WERI-Rb-1 (cell line): ENCODE measurements around the gene CSNK1E.

Source experiments
- DNase-seq: peaks from one replicate; pipeline ENCODE4 v3.0.0-alpha.2; 2020
- H3K27ac ChIP-seq: fragments of 250-450 bp; sonication (Bioruptor Pico); 2 replicates; pipeline ENCODE4 v1.5.1; 2020; ENCODE audit warnings: mild to moderate bottlenecking, moderate library complexity
- H3K27me3 ChIP-seq: fragments of 250-450 bp; sonication (Bioruptor Pico); 2 replicates; pipeline ENCODE4 v1.5.1; 2021; ENCODE audit warnings: mild to moderate bottlenecking, low read depth, moderate library complexity; ENCODE audit not compliant: insufficient read depth, severe bottlenecking
- H3K36me3 ChIP-seq: fragments of 250-450 bp; sonication (Bioruptor Pico); 2 replicates; pipeline ENCODE4 v1.5.1; 2020; ENCODE audit warnings: mild to moderate bottlenecking, moderate library complexity
- H3K4me3 ChIP-seq: 2 replicates; pipeline ENCODE4 v1.5.1; 2011; ENCODE audit warnings: low read depth, mild to moderate bottlenecking, control low read depth, low read length
- H3K9me3 ChIP-seq: fragments of 250-450 bp; sonication (Bioruptor Pico); 2 replicates; pipeline ENCODE4 v1.5.1; 2021; ENCODE audit warnings: mild to moderate bottlenecking, moderate library complexity; ENCODE audit not compliant: severe bottlenecking
- CTCF ChIP-seq: IDR thresholded peaks from 2 replicates; pipeline ENCODE4 v1.5.1; 2011; ENCODE audit warnings: low read depth, mild to moderate bottlenecking, control low read depth, inconsistent platforms, low read length

The CSNK1E gene

GRCh38 chr22:38335077-38335476, 17.8 kb upstream of the CSNK1E start:
- Histone ChIP-seq H3K27ac (no peak overlapping the region), H3K4me3 (no peak overlapping the region), H3K9me3 (no peaks in the 10 kb centered on the region), H3K27me3 (no peaks in the 10 kb centered on the region), H3K36me3 (no peaks in the 10 kb centered on the region)
- no peak for TF ChIP-seq CTCF
- DNase-seq = no peak

GRCh38 chr22:38327805-38328204, 10.6 kb upstream of the CSNK1E start:
- DNase-seq = no peak
- no peak for TF ChIP-seq CTCF
- no peaks in the 10 kb centered on the region for H3K36me3 ChIP-seq
- no peak overlapping the region; the same call in 1 of the 2 replicates for H3K27ac ChIP-seq
- H3K9me3 ChIP-seq = no peaks in the 10 kb centered on the region
- H3K27me3 ChIP-seq = no peaks in the 10 kb centered on the region
- H3K4me3 ChIP-seq = no peak overlapping the region

GRCh38 chr22:38327396-38327795, 10.2 kb upstream of the CSNK1E start:
- Histone ChIP-seq H3K9me3 (no peaks in the 10 kb centered on the region), H3K27ac (no peak overlapping the region; the same call in 1 of the 2 replicates), H3K27me3 (no peaks in the 10 kb centered on the region), H3K36me3 (no peaks in the 10 kb centered on the region), H3K4me3 (no peak overlapping the region)
- TF ChIP-seq CTCF = no peak
- no peak for DNase-seq

GRCh38 chr22:38325587-38325986, 8.4 kb upstream of the CSNK1E start:
- H3K4me3 ChIP-seq = no peak overlapping the region
- no peak for DNase-seq
- no peak overlapping the region for H3K27ac ChIP-seq
- H3K36me3 ChIP-seq = no peaks in the 10 kb centered on the region
- no peaks in the 10 kb centered on the region for H3K9me3 ChIP-seq
- H3K27me3 ChIP-seq = no peaks in the 10 kb centered on the region
- no peak for TF ChIP-seq CTCF

GRCh38 chr22:38320605-38321402, 3.6 kb upstream of the CSNK1E start:
- Histone ChIP-seq H3K27ac (no peak overlapping the region), H3K9me3 (no peaks in the 10 kb centered on the region), H3K27me3 (no peaks in the 10 kb centered on the region), H3K4me3 (no peak overlapping the region), H3K36me3 (peaks cover 7% of the 10 kb centered on the region; the same call in 1 of the 2 replicates)
- no peak for DNase-seq
- no peak for TF ChIP-seq CTCF
